ENCODE data around the gene RALGPS1.

GRCh38 chr9:126927419-126927818, 12.8 kb downstream of the RALGPS1 start:
- TF ChIP-seq CTCF (IDR thresholded peaks at IDR 0.05) (no peak), POLR2A (IDR thresholded peaks at IDR 0.05) (no peak)
